OCI-LY7 (cell line): Measurements from ENCODE around the gene PRELID3B.

Experiments
- EZH2phosphoT487 ChIP-seq: fragments of 200-600 bp; sonication (generic); IDR thresholded peaks from 2 replicates; pipeline ENCODE4 v1.6.1; 2018; ENCODE audit warnings: low read depth, borderline replicate concordance, mild to moderate bottlenecking, mixed run types, antibody characterized with exemption, low read length, moderate library complexity, mixed read lengths
- TF ChIP-seq, protein P1 (sequence below): fragments of 200-600 bp; sonication (generic); conservative IDR thresholded peaks from 2 replicates; pipeline ENCODE4 v1.5.1; 2014; ENCODE audit warnings: mild to moderate bottlenecking, antibody characterized with exemption, low read length, moderate library complexity, mixed read lengths

GRCh38 chr20:59001449-59002171 lies 41.0 kb downstream of the PRELID3B start:
- TF ChIP-seq, protein P1, sequence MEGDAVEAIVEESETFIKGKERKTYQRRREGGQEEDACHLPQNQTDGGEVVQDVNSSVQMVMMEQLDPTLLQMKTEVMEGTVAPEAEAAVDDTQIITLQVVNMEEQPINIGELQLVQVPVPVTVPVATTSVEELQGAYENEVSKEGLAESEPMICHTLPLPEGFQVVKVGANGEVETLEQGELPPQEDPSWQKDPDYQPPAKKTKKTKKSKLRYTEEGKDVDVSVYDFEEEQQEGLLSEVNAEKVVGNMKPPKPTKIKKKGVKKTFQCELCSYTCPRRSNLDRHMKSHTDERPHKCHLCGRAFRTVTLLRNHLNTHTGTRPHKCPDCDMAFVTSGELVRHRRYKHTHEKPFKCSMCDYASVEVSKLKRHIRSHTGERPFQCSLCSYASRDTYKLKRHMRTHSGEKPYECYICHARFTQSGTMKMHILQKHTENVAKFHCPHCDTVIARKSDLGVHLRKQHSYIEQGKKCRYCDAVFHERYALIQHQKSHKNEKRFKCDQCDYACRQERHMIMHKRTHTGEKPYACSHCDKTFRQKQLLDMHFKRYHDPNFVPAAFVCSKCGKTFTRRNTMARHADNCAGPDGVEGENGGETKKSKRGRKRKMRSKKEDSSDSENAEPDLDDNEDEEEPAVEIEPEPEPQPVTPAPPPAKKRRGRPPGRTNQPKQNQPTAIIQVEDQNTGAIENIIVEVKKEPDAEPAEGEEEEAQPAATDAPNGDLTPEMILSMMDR, result no peak
- TF ChIP-seq EZH2phosphoT487, result no peak
